ENCODE results near the gene SH3BP1. TPM values are rescaled to one million over a fixed set of nuclear protein-coding genes. Genes with fewer than 3 reads are reported as not detected.

Gene SH3BP1
- total and polyA plus RNA-seq, 2 of the 8 experiments (the other 6 are each of a cell fraction or from before 2014, with no cell fraction given), result 23.9 to 40.3 TPM

- H3K56ac ChIP-seq (replicated peaks; ENCODE audit: insufficient read length, low read depth, low read length), result no peak overlapping the region
- peaks cover 0 to 8% (median 6%) of the 10 kb centered on the region in 4 experiments; a peak in 6 of 7 replicates for H3K4me1 ChIP-seq (replicated peaks in 1 of 4; ENCODE audit: control insufficient read depth in 3 of 4, insufficient read depth in 4 of 4, low read length in 3 of 4)
- peak overlapping the region; percentile 36 to 71 (median 62); a peak in 5 of 7 replicates for H3K9ac ChIP-seq (replicated peaks in 1 of 4; ENCODE audit: extremely low read depth in 1 of 4, low read depth in 3 of 4, low read length in 3 of 4)
- H3K27ac ChIP-seq (ENCODE audit: low read depth, low read length), result peak overlapping the region; percentile 42; the same call in 1 of the 2 replicates
- DNase-seq (ENCODE audit: low read depth in 1 of 2, low spot score in 2 of 2) (peak; percentile 92 to 100), FAIRE-seq (peak; percentile 75)
- H2AK5ac ChIP-seq (ENCODE audit: low read depth, low read length), result no peak overlapping the region
- H3K23me2 ChIP-seq (ENCODE audit: low read depth, low read length), result peaks cover 13% of the 10 kb centered on the region
- no peaks in the 10 kb centered on the region for H3K27me3 ChIP-seq (replicated peaks in 1 of 4; ENCODE audit: control insufficient read depth in 3 of 4, extremely low read depth in 1 of 4, insufficient read depth in 3 of 4, low read length in 3 of 4)
- H4K20me1 ChIP-seq (replicated peaks in 1 of 2; ENCODE audit: control insufficient read depth in 1 of 2, insufficient read depth in 2 of 2, low read length in 2 of 2), result no peaks in the 10 kb centered on the region
- peak overlapping the region; percentile 54 to 68 for H3K4me2 ChIP-seq (ENCODE audit: insufficient read depth in 1 of 2, low read depth in 2 of 2, low read length in 2 of 2)
- H2BK15ac ChIP-seq (ENCODE audit: low read length), result 0 out of 2 replicates have a peak overlapping the region, but pooled peaks have one; percentile 50
- H3K79me1 ChIP-seq (ENCODE audit: low read depth, low read length), result 0 out of 2 replicates have a peak, but pooled peaks cover 7% of the 10 kb centered on the region
- H3K14ac ChIP-seq (ENCODE audit: insufficient read length), result no peak overlapping the region
- no peak overlapping the region for H3K23ac ChIP-seq (ENCODE audit: insufficient read length)
- no peak overlapping the region for H4K91ac ChIP-seq (replicated peaks; ENCODE audit: insufficient read length, low read length)
- no peak overlapping the region; the same call in 1 of the 2 replicates for H2BK12ac ChIP-seq (ENCODE audit: low read depth, low read length)
- peaks cover 0 to 11% of the 10 kb centered on the region in 2 experiments; a peak in 1 of 4 replicates for H3K79me2 ChIP-seq (ENCODE audit: control insufficient read depth in 1 of 2, insufficient read depth in 2 of 2, low read length in 2 of 2)
- H4K5ac ChIP-seq (ENCODE audit: insufficient read length, low read depth, low read length), result peak overlapping the region; percentile 60
- peak overlapping the region; percentile 100; the same call in 1 of the 2 replicates for H2BK5ac ChIP-seq (ENCODE audit: low read depth, low read length)
- no peak overlapping the region for H4K8ac ChIP-seq (ENCODE audit: extremely low read depth, insufficient read depth, low read length)
- peak overlapping the region; percentile 86; the same call in 1 of the 2 replicates for H3K18ac ChIP-seq (ENCODE audit: extremely low read depth, low read length)
- H2BK120ac ChIP-seq (replicated peaks; ENCODE audit: low read depth, low read length), result no peak overlapping the region
- peak overlapping the region; percentile 49 to 78 (median 68) for H3K4me3 ChIP-seq (ENCODE audit: extremely low read depth in 1 of 4, insufficient read depth in 2 of 4, low read depth in 3 of 4, low read length in 4 of 4)
- H2AFZ ChIP-seq (ENCODE audit: low read length), result no peak overlapping the region; the same call in 1 of the 2 replicates
- H3K36me3 ChIP-seq (ENCODE audit: control insufficient read depth in 2 of 4, insufficient read depth in 4 of 4, low read length in 3 of 4), result no peaks in the 10 kb centered on the region; a peak in 1 of 8 replicates
- no peak overlapping the region for H2BK20ac ChIP-seq (ENCODE audit: low read length)
- no peaks in the 10 kb centered on the region for H3K9me3 ChIP-seq (ENCODE audit: insufficient read depth in 2 of 2, low read depth in 1 of 2, low read length in 1 of 2)
- H3K4ac ChIP-seq (replicated peaks; ENCODE audit: insufficient read length, low read depth, low read length), result no peak overlapping the region
- ChIA-PET CTCF (ENCODE audit: partially characterized antibody) (interaction anchor here (0.6 to 4.5 kb wide), 41 partner anchors 8 to 1310 kb away, joined by 3 to 35 read pairs (median 4); partner anchors contain the start of genes PDXP and SH3BP1), POLR2A (ENCODE audit: partially characterized antibody) (interaction anchor here (0.6 to 7.8 kb wide), 30 partner anchors 9 to 1830 kb away, joined by 3 to 63 read pairs (median 4); partner anchors contain the start of gene TRIOBP)
- 3% methylated on average over 26 of the region's 44 CpGs; no CpG with 5 or more reads in 1 of the 2 experiments for WGBS, 2 experiments (ENCODE audit: extremely low coverage in 1 of 2, insufficient coverage in 1 of 2, insufficient read length in 1 of 2, insufficient replicate concordance in 2 of 2, low coverage in 1 of 2, low lambda C conversion rate in 2 of 2, missing lambda C conversion rate in 1 of 2)
- TF ChIP-seq TAF1 (IDR thresholded peaks at IDR 0.05; ENCODE audit: low read depth, low read length) (peak; percentile 79), SP4 (IDR thresholded peaks at IDR 0.05; ENCODE audit: low read length) (no peak), EGR1 (IDR thresholded peaks at IDR 0.05; ENCODE audit: borderline replicate concordance, low read depth, low read length) (no peak), CEBPB (IDR thresholded peaks at IDR 0.05; ENCODE audit: low read depth, low read length) (peak; percentile 82), SIRT6 (IDR thresholded peaks at IDR 0.05; ENCODE audit: low read length) (no peak), RAD21 (IDR thresholded peaks at IDR 0.05 in 1 of 2, conservative IDR thresholded peaks at IDR 0.05 in 1 of 2; ENCODE audit: low read depth in 2 of 2, low read length in 2 of 2) (peak; percentile 57 to 67), CTCF (IDR thresholded peaks at IDR 0.05; ENCODE audit: control extremely low read depth in 1 of 3, insufficient read depth in 1 of 3, low read depth in 1 of 3, low read length in 3 of 3) (peak; percentile 91 to 99 (median 94))
Measured at GRCh38 chr22:37607010-37607934, 32.2 kb upstream of the SH3BP1 start.

All from H1 (cell line).